DMS53 treated with DMSO at 0.1 percent for 48 hours (cell line): ENCODE results near the gene STT3B.

ENCODE experiments used
- DNase-seq: peaks from one replicate; lab custom pipeline; 2025; ENCODE audit not compliant: unreplicated experiment; lab: John Stamatoyannopoulos, UW

STT3B gene

DNA sequence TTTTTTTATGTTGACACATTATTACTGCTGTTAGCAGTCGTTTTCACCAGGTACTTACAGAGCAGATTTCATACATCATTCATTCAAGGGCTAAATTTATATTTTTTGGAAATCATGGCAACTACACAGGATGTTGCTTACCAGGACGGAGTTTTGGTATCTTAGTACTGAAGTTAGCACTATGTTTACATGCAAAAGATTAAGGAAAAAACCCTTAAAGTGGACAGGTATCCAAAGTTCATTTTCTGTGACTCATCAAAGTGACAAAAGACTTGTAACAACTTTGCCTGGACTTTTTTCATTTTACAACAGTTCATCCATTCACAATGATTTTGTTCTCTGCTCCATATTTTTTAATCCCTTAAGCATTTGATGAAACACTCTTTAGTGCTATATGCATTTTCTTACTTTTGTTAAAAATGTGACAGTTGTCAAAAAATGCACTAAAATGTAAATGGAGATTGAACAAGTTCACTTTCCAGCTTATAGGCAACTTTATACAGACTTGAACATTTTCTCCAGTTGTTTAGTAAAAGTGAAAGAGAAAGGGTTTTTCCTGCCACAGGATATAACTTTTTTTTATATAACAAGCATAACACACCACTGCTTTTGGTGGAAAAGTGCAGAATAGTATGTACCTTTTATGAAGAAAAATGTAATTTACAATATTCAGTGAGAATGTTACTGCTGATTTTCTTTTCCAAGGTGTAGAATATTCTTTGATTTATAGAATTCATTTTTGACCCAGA lies 104.1 kb downstream of the STT3B start:
- DNase-seq: no peak

DNA sequence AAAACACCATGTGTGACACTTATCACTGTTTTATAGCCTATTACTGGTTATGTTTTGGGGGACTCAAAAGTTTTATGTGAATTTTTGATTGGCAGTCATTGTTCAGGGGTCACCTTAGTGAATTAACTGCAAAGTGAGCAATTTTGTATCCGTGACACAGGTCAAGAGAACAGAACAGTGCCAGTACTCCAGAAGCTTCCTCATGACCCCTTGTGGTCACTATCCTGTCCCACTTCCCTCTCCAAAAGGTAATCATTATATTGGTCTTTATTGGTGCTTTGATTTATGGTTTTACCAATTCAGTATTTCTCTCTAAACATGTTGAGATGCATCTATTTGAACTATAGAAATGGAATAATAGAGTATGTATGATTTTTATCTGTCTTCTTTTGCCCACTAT lies 107.1 kb downstream of the STT3B start:
- no peak for DNase-seq

DNA sequence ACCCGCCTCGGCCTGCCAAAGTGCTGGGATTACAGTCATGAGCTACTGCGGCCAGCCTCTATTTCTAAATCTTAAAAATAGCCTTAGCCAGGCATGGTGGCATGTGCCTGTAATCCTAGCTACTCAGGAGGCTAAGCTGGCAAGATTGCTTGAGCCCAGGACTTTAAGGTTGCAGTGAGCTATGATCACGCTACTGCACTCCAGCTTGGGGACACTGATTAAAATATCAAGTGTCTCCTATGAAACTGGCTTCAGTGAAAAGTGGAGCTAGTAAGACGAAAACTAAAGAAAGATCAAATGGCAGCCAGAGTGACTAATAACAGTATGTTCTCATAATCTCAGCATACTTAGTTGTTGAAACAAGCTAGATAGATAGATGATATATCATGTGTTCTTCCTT lies 112.5 kb downstream of the STT3B start:
- no peak for DNase-seq

DNA sequence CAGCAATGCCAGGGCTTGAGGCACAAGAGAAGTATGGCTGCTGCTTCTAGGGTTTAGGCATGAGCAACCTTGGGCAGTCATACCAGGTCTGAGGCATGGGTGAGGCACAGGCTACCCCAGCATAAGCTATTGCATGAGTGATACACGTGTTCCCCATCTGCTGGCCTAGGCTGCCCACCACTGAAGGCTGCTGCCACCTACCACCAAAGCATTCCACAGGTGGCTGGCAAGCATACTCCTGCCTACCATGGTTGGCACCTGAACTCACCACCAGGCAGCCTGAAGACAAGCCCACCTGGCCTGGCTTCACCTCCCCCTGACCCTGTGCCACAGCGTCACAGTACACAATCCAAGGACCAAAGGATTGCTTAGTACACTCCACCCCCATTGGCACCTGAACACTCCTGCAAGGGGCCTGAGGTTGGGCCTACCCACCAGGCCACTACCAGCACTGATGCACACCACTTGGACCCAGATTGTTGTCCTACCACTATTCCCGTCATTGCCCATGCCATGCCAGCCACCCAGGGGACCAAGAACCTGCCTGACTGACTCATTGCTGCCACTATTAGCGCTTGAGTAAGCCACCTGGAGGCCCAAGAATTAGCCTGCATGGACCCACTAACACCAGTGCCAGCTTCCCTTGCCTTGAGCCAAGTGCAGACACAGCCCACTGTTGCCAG lies 115.7 kb downstream of the STT3B start:
- no peak for DNase-seq

DNA sequence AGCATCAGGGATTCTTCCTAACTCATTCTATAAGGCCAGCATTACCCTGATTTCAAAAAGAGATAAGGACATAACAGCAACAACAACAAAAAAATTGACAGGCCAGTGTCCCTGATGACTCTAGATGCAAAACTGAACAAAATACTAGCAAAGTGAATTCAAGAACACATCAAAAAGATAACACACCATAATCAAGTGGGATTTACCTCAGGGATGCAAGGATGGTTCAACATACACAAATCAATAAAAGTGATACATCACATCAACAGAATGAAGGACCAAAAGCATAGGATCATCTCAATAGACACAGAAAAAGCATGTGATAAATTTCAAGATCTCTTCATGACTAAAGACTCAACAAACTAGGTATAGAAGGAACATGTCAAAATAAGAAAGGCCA lies 119.6 kb downstream of the STT3B start:
- DNase-seq: no peak

DNA sequence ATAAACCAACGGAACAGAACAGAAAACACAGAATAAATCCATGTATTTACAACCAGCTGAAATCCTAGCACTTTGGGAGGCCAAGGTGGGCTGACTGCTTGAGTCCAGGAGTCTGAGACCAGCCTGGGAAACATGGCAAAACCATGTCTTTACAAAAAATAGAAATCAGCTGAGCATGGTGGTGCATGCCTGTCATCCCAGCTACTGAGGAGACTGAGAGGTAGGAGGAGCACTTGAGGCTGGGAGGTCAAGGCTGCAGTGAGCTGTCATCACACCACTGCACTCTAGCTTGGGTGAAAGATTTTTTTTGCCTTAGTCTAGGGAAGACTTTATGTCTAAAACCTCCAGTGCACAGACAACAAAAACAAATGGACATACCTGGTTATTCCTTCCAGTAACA lies 120.7 kb downstream of the STT3B start:
- DNase-seq: no peak

DNA sequence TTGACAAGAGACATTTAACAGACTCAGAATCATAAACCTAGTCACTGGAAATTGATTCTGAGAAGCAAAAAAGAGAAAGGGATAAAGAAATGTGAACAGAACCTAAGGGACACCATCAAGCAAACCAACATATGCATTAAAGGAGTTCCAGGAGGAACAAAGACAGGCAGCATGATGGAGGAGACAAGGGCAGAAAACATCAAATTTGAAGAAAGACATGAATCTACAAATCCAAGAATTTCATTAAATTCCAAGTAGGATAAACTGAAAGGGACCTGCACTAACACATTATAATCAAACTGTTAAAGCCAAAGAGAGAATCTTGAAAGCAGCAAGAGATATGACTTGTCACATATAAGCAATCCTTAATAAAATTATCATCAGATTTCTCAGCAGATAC lies 122.3 kb downstream of the STT3B start:
- no peak for DNase-seq

DNA sequence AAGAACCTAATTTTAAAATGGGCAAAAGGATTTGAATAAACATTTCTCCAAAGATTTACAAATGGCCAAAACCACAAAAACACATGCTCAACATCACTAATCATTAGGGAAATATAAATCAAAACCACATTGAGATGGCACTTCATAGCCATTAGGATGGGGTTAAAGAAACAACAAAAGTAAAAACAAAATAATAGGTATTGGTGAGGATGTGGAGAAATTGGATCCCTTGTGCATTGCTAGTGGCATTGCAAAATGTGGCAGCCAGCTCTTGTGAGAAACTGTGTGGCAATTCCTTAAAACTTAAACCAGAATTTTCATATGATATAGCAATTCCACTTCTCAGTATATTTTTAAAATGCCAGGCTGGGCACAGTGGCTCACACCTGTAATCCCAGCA lies 126.5 kb downstream of the STT3B start:
- DNase-seq: no peak

DNA sequence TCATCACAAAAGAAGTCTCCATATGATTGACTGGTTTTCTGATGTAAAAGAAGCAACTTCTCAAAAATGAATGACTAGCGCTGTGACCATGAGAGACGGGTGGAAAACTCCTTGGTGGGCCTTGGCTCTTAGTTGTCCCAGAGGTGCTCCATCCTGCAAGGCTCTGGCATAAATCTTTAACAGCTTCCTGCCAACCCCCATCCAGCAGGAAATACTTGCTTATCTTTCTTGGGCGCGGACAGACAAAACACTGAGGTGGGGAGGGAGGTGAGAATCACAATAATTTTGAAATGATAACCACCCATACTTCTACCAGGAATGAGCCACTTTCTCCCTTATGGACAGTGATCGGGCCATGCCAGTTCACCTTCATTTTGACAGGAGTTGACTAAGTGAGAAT lies 128.6 kb downstream of the STT3B start:
- no peak for DNase-seq

DNA sequence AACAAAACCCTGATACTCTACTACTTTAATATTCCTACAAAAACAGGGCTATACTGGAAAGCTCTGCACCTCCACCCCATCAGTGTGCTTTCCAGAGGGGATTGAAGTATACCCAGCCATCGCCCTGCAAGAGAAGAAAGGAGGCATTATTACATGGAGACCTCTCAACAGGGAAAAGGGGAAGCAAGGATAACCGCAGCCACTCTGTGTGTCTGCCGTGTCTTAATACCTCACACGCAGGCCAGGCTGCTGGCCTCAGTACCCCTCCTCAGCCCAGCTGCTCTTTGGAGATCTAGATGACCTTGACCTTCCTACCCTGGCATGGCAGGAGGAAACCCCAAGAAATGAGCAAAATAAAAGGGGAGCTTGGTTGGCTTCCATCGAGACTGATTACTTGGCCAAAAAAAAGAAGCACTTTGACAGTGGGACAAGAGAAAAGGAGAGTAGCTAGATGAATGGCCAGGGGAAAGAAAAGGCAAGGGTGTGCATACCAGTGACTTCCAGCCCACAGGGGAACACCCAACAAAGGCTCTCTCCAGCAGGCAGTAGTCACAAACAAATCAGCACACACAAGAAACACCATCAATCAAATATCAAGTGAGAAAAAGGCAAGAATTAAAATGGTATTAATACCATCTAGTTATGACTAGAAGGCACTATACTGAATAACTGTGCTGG lies 129.4 kb downstream of the STT3B start:
- no peak for DNase-seq

DNA sequence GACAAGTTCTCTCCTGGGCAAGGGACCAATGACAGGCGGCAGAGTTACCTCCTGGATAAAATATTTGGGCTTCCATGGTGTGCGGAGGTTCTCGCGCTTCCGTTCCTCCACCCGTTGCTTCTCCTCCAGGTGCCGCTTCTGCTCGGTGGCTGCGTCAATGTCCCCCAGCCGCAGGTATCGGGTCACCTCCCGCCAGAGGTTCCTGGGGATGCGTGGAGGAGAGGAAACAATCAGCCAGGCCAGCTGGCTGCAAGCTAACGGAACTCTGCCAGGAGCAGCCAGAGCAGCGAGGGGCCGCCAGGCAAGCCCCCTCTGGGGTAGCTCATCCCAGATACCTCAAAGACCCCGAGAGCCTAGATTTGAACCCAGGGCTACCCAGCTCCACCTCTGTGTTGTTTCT lies 131.3 kb downstream of the STT3B start:
- no peak for DNase-seq

DNA sequence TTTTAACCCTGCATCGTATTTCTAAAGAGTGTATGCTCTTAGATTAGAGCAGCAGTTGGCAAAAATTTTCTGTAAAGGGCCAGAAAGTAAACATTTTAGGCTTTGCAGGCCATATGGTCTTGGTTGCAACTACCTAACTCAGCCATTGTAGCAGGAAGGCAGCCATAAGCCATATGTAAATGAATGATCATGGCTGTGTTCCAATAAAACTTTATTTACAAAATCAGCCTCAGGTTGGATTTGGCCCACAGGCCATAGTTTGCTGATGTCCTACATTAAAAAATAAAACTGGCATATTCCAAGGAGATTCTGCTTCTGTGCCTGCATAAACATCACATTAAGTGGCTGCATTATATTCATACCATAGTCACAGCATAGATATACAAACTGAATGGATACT lies 134.9 kb downstream of the STT3B start:
- no peak for DNase-seq

DNA sequence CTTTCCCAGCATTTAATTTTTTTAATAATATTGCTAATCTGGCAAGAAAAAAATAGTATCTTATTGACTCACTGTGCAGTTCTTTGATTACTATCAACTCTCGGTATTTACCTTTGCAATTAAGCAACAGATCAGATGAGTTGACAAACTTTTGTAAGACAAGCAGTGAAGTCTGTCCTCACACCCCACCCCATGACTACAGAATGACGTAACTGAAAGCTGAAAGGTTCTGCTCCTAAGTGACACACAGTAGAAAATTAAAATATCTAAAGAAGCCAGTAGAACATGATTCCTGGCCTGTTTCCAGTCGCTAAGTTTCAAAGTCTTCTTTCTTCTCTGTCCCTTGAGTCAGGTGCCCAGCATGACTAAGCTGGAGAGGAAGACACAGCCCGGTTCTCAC lies 135.5 kb downstream of the STT3B start:
- DNase-seq: no peak

DNA sequence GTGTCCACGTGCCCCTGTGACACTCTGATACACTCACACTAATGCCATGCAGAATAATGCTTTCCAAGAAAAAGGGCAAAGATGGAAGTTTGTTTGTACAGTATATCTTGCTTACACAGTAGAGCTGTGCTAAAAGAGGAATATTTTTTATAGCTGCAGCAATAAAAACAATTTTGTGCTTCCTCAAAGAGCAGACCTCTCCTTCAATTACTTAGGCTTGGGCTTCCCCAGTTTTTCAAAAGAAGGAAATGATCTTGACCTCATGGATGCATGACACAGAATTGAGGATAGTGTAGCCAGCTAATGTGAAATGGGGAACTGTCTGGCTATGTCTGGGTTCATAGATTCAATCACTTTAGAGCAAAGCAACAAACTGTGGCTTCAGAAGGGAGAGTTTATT lies 137.4 kb downstream of the STT3B start:
- DNase-seq: no peak

DNA sequence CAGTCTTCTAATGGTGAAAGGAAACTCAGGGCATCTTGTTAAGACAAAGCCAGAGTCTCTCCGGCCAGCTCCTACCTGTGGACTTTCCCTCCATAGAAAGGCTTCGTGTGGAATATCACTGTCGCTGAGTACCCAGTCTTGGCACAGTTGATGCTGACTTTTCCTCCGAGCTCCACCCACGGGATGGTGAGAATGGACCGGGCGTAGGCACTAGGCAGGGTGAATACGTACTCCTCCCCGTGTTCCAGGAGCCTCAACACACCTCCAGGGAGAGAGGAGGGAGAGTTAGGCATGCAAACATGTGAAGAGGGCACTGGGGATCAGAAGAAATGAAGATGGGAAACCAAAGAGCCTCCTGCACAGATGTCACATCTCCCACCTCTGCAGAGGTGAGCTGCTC lies 138.0 kb downstream of the STT3B start:
- DNase-seq: no peak

DNA sequence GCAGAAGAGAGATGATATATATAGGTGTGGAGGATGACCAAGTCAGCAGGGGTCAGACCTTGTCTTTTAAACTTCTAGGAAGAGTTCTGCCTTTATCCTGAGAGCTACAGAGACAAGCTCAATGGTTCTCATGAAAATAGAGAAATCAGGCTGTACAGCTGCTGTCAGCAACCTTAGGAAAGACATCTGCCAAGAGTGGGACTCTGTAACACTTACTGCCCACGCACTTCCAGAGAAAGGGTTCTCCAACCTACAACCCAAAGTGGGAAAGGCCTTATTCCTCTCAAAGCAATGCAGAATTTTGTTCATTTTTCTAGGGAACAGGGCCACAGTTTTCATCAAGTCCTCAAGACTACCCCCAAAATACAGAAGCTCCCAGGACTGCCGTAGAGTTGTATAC lies 138.7 kb downstream of the STT3B start:
- no peak for DNase-seq

DNA sequence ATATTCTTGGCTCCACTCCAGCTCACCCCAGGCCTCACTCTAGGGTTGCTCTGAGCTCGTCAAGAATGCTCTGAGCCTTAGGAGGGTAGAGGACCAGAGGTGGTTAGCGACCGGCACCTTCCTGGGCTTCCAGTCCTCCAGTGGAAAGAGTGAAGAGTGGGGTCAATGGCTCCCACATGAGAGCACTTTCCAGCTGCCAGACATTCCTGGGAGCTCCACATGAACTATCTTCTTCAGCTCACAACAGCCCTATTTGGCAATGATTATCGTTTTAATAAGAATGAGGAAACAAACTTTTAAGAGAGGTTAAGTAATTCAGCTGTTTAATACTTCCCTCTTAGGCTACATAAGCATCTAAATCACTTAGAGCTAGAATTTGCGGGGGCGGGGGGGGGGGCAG lies 139.3 kb downstream of the STT3B start:
- DNase-seq: no peak

DNA sequence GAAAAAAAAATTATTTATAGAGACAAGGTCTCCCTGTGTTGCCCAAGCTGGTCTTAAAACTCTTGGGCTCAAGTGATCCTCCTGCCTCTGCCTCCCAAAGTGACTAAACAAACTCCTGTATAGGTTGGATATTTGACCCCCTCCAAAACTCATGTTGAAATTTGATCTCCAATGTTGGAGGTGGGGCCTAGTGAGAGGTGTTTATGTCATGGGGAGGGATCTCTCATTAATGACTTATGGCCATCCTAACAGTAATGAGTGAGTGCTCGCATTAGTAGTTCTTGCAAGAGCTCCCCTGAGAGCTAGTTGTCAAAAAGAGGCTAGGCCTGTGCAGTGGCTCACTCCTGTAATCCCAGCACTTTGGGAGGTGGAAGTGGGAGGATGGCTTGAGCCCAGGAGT lies 141.2 kb downstream of the STT3B start:
- no peak for DNase-seq

DNA sequence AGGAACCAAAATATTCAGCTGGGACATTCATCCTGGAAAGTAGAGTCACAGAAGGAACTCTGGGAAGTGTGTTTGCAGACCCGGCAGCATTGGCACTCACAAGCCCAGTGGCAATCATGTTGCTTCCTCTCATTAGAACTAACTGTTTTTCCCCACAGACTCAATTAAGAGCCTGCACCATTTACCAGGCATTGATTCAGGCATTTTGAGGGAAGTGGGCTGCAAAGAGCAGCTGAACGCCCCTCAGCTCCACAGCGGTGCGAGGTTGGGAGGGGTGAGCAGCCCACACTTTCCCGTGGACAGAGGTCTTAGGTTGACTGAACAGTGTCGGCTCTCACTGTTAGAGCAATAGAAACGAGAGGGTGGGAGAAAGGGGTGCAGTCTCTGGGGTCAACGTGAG lies 143.8 kb downstream of the STT3B start:
- DNase-seq: no peak

DNA sequence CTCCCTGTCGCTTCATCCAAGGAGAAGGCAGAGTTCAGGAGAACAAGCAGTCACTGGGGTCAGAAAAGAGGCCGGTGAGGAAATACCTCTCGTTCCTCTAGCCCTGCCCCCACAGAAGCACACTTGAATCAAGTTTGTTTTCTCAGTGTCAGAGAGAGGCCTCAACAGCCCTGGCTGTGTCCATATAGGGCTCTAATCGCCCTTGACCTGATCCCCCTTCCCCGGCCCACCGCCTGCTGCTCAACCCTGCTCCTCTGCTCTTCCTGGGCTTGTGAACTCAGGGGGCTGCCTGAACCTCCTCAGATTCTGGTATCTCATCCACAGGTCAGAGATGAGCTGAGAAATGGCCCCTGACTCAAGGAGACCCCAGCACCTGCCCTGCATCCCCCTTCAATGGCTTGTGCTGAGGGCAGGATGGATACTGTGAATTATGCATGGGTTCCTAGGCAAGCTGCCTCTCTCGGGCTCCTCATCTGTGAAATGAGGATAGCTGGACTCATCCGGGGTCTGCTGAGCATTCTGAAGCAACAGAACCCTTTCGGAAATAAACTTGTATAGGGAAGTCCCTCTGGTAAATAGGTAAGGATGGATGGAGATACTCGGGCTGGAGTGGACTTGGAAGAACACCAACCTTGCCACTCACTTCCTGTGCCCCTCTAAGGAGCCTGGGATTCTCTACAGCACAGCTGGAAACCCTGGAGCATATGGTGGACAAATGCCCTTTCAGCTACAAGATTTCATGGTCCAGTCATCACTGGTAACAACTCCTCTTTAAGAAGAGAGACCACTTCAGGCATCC lies 147.5 kb downstream of the STT3B start:
- DNase-seq: no peak
